H1 (cell line): Measurements from ENCODE around the gene MORC1. TPM values are rescaled to one million over a fixed set of nuclear protein-coding genes. Genes with fewer than 3 reads are reported as not detected.

Experiments used
- ASH2L ChIP-seq: fragments of 200-600, 300-600 bp; sonication (generic); IDR thresholded peaks from one replicate; pipeline ENCODE4 v1.7.1; 2017; ENCODE audit warnings: low read length
- CTCF ChIP-seq, 3 experiments: IDR thresholded peaks; 1 replicate in 2 of 3; 2 replicates in 1 of 3; pipeline versions ENCODE4 v1.5.1 to v1.6.1; 2011; ENCODE audit warnings: low read length in 3 of 3, mild to moderate bottlenecking in 3 of 3, inconsistent platforms in 2 of 3, low read depth in 1 of 3, moderate library complexity in 1 of 3; ENCODE audit not compliant: insufficient read depth in 1 of 3; ENCODE audit errors: control extremely low read depth in 1 of 3
- MAFK ChIP-seq: IDR thresholded peaks from 2 replicates; pipeline ENCODE4 v1.6.1; 2012; ENCODE audit warnings: low read depth, mild to moderate bottlenecking, improper control_type of control experiment, low read length
- polyA plus RNA-seq, 7 experiments: library from polyadenylated mRNA; depleted of rRNA in 3 of 7; stranded (reverse) in 5 of 7; unstranded in 2 of 7; fragments of >200 nt in 5 of 7; fragments of 200-250 nt in 2 of 7; gene quantifications; 1 replicate in 5 of 7; 2 replicates in 1 of 7; 4 replicates in 1 of 7; pipeline versions ENCODE4 v1.2.1 to v1.2.3, GENCODE V29; 2011 to 2013; ENCODE audit warnings: missing spikeins in 2 of 7, mixed read lengths in 2 of 7
- total RNA-seq: library from RNA; stranded (reverse); fragmentation: NEBNext Ultra II Directional; extraction: Animal tissue kit (Norgen Biotek cat#: 25700); gene quantifications from 2 replicates; pipeline ENCODE4 v1.2.1, GENCODE V29; 2021

The MORC1 gene
- total and polyA plus RNA-seq, 2 of the 8 experiments (the other 6 are each of a cell fraction or from before 2014, with no cell fraction given), result not detected

- no peak for TF ChIP-seq CTCF (IDR thresholded peaks at IDR 0.05; ENCODE audit: control extremely low read depth in 1 of 3, insufficient read depth in 1 of 3, low read depth in 1 of 3, low read length in 3 of 3)
- TF ChIP-seq ASH2L, result no peak
- no peak for TF ChIP-seq MAFK
Observed at GRCh38 chr3:109091846-109092245, 26.1 kb downstream of the MORC1 start (continued).
